NCI-H2196 (cell line): ENCODE data around the gene PPP6C.
"Not testable (repeated sequence)": the region's sequence is repeated elsewhere in the genome, so short reads cannot be mapped to it uniquely, and the experiment has no call there.

Experiments
- DNase-seq: peaks from one replicate; lab custom pipeline; 2025; ENCODE audit not compliant: unreplicated experiment; lab: John Stamatoyannopoulos, UW

PPP6C gene

DNA sequence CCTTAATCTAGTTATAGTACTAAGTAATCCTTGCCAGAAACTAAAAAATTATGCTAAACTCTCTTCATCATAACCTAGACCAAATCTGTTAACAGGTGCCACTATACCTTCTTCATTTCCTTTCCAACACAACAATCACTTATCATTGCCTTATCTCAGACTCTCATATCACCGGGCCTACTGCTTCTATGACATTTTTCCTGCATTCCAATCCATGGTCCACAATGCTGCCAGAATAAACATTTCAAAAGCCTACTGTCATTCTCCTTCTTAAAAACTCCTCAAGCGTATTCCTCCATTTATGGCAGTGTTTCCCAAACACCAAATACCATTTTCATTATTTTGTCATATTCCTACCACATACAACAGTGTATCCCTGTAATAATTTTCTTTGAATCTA lies 6.5 kb downstream of the PPP6C start:
- DNase-seq = no peak

DNA sequence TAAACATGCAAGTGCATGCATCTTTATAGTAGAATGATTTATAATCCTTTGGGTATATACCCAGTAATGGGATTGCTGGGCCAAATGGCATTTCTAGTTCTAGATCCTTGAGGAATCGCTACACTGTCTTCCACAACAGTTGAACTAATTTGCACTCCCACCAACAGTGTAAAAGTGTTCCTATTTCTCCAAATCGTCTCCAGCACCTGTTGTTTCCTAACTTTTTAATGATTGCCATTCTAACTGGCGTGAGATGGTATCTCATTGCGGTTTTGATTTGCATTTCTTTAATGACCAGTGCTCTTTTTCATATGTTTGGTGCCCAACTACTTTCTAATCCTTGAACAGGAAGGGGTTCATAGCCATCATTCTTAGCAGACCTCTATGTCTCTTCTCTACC lies 7.8 kb downstream of the PPP6C start:
- not testable (repeated sequence) for DNase-seq

DNA sequence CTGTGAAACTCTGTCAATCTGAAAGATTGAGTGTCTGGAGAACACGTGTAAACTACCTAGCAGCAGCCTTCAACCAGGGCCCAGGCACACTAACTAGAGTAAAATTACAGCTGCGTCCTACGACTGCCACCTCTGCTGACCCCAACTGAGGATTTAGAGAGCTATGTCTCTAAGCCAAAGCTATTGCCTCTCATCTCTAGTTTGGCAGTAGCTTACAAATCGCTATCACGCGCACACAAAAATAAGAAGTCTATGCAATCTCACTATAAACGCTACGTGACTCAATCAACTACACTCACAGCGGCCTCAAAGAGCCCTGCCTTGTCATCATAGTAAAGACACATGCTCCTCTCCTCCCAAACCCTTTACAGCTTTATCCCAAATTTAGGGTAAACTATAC lies 8.7 kb downstream of the PPP6C start:
- DNase-seq = no peak

DNA sequence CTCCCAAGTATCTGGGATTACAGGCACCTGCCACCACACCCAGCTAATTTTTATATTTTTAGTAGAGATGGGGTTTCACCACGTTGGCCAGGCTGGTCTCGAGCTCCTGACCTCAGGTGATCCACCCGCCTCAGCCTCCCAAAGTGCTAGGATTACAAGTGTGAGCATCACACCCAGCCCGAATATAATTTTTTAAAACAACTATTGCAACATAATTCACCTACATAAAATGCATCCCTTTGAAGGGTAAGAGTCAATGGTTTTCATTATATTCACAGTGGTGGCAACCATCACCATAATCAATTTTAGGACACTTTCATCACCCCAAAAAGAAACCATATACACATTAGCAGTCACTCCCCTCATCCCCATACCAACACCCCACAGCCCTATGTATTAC lies 9.8 kb downstream of the PPP6C start:
- DNase-seq = not testable (repeated sequence)

DNA sequence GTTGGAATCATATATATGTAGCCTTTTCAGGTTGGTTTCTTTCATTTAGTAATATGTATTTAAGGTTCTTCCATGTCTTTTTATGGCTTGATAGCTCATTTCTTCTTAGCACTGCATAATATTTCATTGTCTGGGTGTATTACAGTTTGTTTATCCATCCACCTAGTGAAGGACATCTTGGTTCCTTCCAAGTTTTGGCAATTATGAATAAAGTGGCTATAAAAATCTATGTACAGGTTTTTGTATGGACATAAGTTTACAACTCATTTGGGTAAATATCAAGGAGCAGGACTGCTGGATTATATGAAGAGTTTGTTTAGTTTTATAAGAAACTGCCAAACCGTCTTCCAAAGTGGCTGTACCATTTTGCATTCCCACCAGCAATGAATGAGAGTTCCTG lies 11.7 kb downstream of the PPP6C start:
- DNase-seq = no peak

DNA sequence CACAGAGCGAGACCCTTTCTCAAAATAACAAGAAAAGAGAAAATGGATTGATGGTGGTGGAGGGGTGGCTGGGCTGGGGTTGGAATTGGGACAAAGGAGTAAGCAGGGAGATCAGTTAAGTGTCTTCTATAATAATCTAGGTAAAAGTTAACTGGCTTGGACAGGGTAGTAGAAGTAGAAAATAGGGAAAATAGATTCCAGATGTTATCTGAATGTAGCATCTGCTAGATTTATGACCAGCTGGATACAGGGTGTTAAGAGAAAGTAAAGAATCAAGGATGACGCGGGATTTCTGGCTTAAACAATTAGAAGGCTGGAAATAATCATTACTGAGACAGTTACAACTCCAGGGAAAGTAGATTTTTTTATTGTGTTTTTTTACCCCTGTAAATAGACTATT lies 13.0 kb downstream of the PPP6C start:
- no peak for DNase-seq

DNA sequence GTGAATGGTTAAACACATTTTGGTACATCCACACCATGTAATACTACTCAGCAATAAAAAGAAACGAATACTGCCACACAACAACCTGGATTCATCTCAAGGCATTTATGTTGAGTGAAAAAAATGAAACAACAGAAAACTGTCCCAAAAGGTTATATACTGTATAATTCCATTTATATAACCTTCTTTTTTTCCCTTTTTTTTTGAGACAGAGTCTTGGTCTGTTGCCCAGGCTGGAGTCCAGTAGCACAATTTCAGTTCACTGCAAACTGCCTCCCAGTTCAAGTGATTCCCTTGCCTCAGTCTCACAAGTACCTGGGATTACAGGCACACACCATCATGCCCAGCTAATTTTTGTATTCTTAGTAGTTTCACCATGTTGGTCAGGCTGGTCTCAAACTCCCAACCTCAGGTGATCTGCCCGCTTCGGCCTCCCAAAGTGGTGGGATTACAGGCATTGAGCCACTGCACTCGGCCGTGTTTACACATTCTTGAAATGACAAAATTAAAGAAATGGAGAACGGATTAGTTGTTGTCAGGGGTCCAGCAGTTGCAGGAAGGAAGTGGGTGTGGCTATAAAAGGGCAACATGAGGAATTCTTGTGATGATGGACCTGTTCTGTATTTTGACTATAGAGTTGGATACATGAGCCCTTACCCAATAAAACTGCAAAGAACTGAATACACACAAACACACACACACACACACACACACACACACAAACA lies 17.4 kb downstream of the PPP6C start:
- DNase-seq = no peak

DNA sequence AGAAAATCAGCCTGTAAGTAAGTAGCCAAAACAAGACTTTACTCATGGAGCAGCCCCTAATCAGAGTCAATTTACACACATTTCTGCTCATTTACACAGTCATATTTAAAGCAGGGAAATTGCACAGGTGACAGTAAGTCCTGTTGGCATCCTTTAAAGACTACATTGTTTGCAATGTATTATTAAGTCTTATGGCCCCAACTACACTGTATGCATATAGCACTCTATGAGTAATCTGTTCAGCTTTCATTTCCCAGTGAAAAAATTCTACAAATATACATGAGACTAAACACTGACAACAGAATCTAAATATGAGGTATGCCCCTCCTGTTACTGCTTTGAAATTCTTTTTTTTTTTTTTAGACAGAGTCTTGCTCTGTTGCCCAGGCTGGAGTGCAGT lies 19.7 kb downstream of the PPP6C start:
- no peak for DNase-seq

DNA sequence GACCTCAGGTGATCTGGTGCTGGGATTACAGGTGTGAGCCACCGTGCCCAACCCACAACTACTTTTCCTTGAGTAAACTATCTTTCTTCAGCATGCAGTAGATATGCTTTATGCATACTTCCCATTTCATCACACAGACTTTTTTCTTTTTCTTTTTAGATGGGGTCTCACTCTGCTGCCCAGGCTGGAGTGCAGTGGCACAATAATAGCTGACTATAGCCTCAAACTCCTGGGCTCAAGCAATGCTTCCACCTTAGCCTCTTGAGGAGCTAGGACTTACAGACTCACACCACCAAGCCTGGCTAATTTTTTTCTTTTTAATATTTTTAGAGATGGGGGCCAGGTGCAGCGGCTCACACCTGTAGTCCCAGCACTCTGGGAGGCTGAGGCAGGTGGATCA lies 22.8 kb downstream of the PPP6C start:
- DNase-seq = no peak

DNA sequence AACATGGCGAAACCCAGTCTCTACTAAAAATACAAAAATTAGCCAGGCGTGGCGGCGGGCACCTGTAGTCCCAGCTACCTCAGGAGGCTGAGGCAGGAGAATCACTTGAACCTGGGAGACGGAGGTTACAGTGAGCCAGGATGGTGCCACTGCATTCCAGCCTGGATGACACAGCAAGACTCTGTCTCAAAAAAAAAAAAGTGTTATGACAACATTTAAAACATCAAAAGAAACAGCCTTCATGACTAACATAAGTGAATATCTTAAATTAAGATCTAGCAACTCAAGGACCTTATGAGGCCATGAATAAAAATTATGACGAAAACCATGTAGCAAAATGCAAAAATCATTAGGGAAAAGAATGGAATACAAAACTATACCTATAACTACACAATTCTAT lies 26.7 kb downstream of the PPP6C start:
- DNase-seq = not testable (repeated sequence)

DNA sequence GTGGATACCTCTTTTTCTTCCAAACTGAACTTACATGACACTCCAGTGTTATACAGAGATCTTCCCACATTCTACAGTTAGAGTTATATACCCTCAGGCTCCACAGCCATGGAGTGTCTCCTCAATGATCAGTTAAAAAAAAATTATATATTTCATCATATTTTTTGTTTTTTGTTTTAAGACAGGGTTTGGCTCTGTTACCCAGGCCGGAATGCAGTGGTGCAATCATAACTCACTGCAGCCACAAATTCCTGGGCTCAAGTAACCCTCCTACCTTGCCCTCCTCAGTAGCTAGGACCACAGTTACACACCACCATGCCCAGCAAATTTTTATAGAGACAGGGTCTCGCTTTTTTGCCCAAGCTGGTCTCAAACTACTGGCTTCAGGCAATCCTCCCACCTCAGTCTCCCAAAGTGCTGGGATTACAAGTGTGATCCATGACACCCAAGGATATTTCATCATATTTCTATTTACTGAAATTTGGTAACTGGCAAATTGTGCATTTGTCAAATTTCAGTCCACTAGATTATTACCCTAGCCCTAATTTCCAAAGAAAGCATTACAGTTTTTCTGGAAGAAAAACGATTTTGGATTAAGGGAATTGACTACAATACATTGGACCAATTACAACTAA lies 28.2 kb downstream of the PPP6C start:
- no peak for DNase-seq

DNA sequence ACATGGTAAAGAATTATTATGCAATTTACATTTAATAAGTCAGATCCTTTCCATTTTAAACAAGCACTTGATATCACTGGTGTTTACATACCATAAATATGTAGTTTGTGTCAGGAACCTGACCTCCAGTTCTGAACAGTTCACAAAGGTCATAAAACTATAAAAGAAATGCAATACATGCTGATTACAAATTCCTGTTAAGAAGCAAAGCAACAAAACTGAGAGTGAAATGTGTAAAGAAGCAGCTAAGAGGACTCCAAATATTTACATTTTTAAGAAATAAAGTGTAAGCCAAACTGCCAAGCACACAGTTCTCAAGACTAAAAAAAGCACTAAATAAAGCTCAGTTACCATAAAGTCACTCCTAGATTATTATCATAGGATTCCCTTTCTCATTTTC lies 28.9 kb downstream of the PPP6C start:
- no peak for DNase-seq

DNA sequence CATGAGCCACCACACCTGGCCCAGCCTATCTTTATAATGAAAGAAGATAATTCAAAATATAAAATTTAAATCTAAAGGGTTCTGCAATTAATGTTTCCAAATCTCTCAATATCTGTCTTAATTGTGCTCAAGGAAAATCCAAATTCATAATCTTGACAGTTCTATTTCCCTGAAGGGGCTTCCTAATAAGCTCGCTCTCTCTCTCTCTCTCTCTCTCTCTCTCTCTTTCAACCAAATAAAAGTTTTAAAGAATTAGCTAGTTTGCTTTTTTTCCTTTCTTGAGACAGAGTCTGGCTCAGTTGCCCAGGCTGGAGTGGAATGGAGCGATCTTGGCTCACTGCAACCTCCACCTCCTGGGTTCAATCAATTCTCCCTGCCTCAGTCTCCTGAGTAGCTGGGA lies 33.1 kb downstream of the PPP6C start:
- DNase-seq = no peak

DNA sequence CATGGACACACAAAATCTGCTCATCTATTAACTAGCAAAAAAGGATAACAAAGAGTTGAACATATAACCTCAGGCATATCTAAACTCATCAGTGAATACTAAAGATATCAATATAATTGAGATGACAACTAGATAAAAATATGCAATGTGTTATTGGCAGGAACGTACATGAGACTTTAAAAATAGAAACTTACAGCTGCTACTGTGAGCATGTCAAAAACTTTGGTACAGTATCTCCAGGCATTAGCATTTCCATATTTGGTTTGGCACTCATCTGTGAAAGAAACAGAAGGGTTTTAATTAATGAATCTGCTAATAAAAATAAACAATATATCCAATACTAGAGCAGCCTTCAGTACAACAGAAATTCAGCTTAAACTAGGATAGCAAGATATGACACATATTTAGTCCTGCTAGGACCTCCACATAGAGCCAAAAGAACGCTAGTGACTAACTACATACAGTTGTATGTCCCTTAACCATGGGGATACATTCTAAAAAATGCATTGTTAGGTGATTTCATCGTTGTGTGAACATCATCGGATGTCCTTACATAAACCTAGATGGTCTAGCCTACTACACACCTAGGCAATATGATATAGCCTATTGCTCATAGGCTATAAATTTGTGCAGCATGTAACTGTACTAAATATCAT lies 35.8 kb downstream of the PPP6C start:
- no peak for DNase-seq

DNA sequence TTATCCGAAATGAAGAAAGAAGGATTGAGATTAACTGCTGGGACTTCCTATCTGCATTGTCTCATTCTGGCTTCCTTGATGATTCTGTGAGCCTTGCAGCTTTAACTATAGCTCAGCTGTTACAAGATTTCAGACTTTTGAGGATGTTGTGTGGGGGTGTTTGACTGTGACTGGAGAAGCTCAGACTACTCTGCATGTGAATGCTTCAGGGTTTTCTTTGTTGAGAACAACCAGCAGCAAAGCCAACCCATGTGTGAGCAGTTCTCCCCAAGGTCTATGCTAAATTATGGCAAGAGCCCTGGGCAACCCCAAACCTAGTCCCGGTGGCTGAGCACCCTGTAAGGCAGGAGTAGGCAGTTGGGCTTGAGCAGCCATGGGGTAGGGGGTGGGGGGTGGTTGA lies 37.9 kb downstream of the PPP6C start:
- DNase-seq = no peak

DNA sequence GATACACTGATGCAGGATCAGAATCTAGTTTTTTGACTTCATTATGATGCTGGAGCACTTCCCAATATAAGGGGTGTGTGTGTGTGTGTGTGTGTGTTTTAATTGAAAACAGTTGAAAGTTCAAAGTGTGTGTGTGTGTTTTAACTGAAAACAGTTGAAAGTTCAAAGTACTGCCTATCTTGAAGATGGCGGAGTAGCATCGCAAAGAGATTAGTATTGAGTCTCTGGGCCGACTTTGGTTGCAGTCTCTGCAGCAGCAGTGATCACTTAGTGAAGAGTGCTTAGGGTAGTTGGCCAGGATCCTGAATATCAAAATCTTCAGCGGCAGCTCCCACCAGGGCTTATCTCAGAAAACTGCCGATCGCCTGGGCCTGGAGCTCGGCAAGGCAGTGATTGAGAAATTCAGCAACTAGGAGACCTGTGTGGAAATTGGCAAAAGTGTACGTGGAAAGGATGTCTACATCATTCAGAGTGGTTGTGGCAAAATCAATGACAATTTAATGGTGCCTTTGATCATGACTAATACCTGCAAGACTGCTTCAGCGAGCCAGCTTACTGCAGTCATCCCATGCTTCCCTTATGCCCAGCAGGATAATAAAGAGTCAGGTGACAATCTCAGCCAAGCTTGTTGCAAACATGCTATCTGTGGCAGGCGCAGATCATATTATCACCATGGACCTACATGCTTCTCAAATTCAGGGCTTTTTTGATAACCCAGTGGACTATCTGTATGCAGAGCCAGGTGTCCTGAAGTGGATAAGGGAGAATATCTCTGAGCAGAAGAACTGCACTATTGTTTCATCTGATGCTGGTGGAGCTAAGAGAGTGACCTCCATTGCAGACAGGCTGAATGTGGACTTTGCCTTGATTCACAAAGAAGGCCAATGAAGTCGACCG lies 39.0 kb downstream of the PPP6C start:
- DNase-seq = no peak

DNA sequence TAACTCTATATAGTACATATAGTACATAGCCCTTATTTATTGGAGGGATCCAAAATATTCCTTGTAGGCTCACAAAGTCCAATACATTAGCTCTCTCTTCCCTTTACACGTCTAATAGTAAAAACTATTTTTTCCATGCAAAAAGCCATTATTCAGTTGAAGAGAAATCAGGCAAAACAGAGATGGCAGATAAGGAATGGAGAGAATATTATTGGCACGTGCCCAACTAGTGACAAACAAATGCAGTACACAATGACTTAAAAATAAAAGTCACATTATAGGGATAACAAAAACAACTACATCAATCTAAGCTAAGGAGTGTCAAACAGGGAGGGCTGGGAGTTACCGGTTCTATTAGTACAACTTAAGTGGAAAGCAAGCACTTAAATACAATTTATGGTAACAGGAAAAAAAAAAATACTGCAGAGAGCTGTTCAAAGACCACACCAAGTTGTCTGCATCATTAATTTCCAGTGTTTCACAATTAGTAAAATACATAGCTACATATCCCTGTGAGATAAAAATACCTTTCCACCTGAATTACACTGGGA lies 42.1 kb downstream of the PPP6C start:
- DNase-seq = no peak

DNA sequence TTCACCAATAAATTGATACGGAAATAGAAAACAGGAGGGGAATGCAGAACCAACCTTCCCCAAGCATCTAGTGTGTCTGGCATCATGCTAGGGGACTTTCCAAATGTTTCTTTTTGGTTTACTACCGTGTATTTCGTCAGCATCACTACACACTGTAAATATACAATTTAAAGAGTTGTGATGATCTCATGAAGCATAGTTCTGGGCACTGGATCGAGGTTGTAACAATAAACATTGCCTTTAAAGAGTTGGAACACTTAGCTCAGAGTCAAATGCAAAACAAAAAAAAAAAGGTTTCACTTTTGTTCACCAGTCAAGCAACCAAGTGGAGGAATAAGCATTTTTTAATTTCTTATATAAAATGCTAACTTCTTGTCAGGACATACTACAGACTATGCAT lies 43.4 kb downstream of the PPP6C start:
- no peak for DNase-seq

DNA sequence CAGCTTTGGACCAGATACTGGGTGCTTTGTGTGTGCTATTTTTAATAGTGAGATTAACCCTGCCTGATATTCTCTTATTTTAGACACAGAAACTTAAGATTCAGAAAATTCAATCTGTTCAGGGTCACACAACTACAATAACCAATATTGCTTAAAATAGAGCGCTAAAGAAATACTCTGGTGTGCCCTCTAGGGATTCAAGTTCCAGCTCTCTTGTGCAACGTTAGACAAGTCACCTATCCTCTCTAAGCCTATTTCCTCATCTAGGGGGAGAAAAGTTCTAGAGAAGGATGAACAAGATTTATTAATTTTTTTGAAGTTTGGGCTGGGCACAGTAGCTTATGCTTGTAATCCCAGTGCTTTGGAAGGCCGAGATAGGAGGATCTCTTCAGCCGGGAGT lies 44.2 kb downstream of the PPP6C start:
- no peak for DNase-seq

DNA sequence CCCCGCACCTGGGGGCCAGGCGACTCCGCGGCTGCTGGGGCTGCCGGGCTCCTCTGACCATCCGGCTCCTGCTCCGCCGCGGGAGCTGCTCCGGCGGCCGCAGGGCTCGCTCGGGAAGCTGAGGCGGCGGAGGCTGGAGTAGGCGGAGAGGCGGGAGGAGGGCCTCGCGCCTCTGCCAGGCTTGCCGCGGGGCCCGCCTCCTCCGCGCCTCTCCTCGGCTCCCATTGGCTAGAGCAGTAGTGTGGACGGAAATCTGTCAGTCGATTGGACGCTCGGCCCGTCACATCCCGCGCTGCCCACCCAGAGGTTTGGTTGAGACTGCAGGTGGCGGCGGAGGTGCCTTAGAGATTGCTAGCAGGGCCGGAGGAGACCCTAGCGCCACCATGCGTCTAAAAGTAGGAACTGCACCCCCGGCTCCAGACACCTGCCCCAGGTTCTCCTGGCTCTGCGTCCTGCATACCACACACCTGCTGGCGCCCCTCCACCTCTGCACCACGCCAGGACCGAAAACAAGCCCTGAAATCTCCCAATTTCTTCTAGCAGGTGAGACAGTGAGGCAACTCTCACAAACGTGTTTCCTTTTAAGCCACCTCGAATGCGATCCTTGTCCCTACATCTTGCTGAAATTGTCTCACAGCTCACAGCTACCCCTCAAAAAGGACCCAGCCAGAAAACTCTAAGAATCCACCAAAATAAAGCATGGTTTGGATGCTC lies 46.1 kb downstream of the PPP6C start, which contains the start of gene SCAI:
Gene SCAI (minus strand): TSS at position 152 of the 714 bp plus-strand sequence. CDS start 91 bp downstream, at position 61.
- DNase-seq = peak; percentile 97
